KOPT-K1 (cell line): ENCODE results near the gene EDARADD.
"Not testable (repeated sequence)": the region's sequence is repeated elsewhere in the genome, so short reads cannot be mapped to it uniquely, and the experiment has no call there.

ENCODE experiments used
- H3K27ac ChIP-seq: fragments of 200-600 bp; sonication (generic); 2 replicates; pipeline ENCODE4 v1.5.1; 2016; ENCODE audit warnings: antibody characterized with exemption, mild to moderate bottlenecking, low read depth, low read length; ENCODE audit not compliant: poor library complexity, severe bottlenecking
- H3K36me3 ChIP-seq: fragments of 200-600 bp; sonication (generic); 2 replicates; pipeline ENCODE4 v1.5.1; 2017; ENCODE audit warnings: antibody characterized with exemption, mild to moderate bottlenecking, low read length, moderate library complexity; ENCODE audit not compliant: insufficient read depth
- H3K9me3 ChIP-seq: fragments of 200-600 bp; sonication (generic); 2 replicates; pipeline ENCODE4 v1.5.1; 2017; ENCODE audit warnings: antibody characterized with exemption, low read length, mild to moderate bottlenecking; ENCODE audit not compliant: insufficient read depth, poor library complexity, severe bottlenecking

The EDARADD gene

GRCh38 chr1:236450779-236451178, 56.7 kb downstream of the EDARADD start:
- no peaks in the 10 kb centered on the region for H3K9me3 ChIP-seq
- H3K27ac ChIP-seq: no peak overlapping the region

DNA sequence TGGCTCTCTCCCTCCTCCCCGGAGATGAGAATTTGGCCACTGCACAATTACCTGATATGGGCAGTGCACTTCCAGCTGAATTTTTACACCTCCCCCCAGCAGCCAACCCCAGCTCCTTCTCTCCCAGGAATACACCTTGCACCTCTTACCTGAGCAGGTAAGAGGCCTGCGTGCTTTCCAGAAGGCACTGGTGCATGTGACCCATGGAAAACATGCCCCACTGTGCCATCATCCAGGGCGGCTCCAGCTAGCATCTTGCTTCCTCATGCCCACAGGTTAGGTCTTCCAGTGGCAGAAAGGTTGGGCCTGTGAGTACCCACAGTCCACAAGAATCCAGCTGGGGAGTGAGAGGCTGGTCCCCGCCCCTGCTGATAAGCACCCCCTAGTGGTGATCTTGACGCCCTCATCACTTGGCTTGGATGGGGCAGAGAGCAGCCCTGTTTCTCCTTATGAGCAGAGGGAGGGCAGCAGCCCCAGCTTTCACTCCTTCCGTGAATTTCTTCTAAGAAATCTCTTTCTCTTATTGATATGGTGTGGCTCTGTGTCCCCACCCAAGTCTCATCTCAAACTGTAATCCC, 57.8 kb downstream of the EDARADD start:
- no peaks in the 10 kb centered on the region for H3K36me3 ChIP-seq
- H3K9me3 ChIP-seq: no peaks in the 10 kb centered on the region
- no peak overlapping the region for H3K27ac ChIP-seq

More at GRCh38 chr1:236450779-236451178, 56.7 kb downstream of the EDARADD start:
- H3K36me3 ChIP-seq: no peaks in the 10 kb centered on the region

- Histone ChIP-seq H3K27ac (no peak overlapping the region), H3K36me3 (no peaks in the 10 kb centered on the region), H3K9me3 (no peaks in the 10 kb centered on the region)
Measured at GRCh38 chr1:236455243-236455642, 61.2 kb downstream of the EDARADD start.

DNA sequence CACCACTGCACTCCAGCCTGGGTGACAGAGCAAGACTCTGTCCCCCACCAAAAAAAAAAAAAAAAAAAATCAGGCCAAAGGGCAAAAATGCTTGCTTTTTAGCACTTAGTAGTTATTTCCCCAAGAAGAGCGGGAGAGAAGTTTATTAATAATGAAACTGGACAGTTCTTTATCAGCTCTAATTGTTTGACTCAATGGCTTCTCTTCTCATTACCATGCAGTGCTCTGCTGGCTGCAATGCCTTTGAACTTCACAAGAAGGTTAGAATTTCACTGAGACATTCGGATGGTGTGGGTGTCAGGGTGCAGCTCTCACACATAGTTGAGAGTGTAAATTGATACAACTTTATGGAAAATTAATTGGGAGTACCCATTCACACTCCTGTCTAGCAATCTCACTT, 63.7 kb downstream of the EDARADD start:
- Histone ChIP-seq H3K9me3 (no peaks in the 10 kb centered on the region), H3K27ac (no peak overlapping the region), H3K36me3 (no peaks in the 10 kb centered on the region)

DNA sequence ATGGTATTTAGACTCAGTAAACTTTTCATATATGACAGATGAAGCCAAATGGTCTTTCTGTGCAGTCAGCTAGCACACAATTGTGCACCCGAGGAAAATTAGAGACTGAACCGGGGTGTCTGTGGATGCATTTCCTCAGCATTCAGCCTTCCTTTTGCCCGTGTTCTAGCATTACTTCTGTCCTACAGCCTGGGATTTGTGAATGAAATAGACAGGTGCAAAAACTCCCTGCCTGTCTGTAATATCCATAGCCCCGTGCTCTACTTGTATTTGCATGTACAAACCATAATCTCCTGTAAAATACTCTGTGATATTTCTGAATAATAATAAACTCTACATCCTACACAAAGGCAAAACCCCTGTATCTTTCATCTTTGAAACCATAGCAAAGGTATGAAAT, 64.9 kb downstream of the EDARADD start:
- no peaks in the 10 kb centered on the region for H3K36me3 ChIP-seq
- no peak overlapping the region for H3K27ac ChIP-seq
- no peaks in the 10 kb centered on the region for H3K9me3 ChIP-seq

DNA sequence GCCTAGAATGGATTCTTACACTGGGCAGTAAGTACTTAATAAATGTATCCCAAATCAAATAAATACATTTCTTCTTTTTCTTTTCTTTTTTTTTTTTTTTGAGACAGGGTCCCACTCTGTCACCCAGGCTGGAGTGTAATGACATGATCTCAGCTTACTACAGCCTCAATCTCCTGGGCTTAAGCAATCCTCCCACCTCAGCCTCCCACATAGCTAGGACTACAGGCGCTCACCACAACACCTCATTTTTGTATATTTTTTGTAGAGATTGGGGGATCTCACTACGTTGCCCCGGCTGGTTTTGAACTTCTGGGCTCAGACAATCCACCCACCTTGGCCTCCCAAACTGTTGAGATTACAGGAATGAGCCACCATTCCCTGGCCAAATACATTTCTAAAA, 66.0 kb downstream of the EDARADD start:
- H3K27ac ChIP-seq: no peak overlapping the region
- H3K36me3 ChIP-seq: no peaks in the 10 kb centered on the region
- no peaks in the 10 kb centered on the region for H3K9me3 ChIP-seq

DNA sequence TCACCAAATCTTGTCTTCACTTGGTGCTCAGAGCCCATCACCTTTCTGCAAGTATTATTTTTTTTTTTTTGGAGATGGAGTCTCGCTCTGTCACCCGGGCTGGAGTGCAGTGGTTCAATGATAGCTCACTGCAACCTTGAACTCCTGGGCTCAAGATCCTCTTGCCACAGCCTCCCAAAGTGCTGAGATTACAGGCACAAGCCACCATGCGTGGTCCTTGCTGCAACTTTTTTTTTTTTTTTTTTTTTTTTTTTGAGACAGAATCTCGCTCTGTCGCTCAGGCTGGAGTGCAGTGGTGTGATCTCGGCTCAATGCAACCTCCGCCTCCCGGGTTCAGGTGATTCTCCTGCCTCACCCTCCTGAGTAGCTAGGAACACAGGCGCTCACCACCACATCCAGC, 70.1 kb downstream of the EDARADD start:
- not testable (repeated sequence) for H3K27ac ChIP-seq, H3K9me3 ChIP-seq, H3K36me3 ChIP-seq

DNA sequence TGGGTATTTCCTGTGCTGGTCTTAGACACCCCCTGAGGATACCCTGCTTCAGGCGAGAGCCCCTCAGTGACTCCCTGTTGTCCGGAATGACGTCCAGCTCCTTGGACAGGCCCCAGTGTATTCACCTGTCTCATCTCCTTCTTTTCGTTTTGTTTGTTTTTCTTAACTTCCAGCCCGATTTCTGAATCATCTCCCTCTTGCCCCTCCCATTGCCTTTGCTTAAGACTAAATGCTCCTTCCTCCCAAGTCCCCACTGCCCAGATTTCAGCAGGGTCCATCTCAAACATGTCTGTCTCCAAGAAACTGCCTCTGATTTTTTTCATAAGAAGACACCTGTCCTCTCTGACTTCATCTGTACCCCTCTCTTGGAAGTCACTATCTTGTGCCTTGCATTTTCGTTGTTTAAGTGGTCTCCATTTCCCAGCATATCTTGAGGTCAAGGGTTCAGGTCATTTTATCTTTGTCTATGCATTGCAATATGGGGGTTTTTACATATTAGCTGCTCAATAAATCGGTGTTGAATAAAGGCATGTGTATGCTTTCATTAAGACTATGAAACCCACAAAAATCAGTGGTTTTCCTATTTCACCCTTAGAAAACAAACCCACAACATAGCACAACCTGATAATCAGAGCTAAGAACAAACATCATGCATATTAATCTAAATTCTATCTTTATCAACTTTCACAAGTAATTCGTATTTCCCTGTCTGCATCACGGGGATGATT, 71.3 kb downstream of the EDARADD start:
- H3K27ac ChIP-seq: no peak overlapping the region
- H3K36me3 ChIP-seq: no peaks in the 10 kb centered on the region
- H3K9me3 ChIP-seq: no peaks in the 10 kb centered on the region

DNA sequence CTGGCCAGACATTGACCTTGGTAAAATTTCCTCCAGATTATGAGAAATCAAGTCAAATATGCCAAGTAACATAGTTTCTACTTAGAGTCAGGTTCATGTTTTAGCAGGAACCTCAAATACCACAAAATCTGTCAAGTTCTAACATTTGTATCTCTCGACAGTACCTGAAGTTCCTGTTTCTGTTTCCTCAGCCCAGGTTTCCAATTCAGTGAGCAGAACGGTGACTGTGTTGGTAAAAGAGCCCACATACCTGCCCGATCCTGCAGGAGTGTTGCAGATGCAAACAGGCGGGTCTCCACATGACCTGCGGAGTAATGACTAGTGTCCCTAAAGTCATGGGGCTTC, 71.8 kb downstream of the EDARADD start:
- H3K27ac ChIP-seq: no peak overlapping the region
- H3K9me3 ChIP-seq: no peaks in the 10 kb centered on the region

DNA sequence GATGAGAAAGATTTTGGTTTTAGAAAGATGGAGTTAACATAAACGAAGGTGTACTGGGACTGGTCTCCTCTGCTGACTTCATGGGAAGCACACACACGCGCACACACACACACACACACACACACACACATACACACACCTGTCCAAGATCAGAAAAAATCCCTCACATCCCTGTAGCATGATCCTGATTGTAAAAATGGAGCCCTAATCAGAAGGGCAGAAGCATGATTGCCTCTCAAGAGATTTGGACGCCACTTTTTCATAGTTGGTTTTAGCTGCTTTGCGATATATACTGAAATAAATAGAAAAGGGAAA, 73.2 kb downstream of the EDARADD start:
- Histone ChIP-seq H3K27ac (no peak overlapping the region), H3K36me3 (no peaks in the 10 kb centered on the region), H3K9me3 (no peaks in the 10 kb centered on the region)

More for the DNA sequence above, 71.8 kb downstream of the EDARADD start:
- no peaks in the 10 kb centered on the region for H3K36me3 ChIP-seq

DNA sequence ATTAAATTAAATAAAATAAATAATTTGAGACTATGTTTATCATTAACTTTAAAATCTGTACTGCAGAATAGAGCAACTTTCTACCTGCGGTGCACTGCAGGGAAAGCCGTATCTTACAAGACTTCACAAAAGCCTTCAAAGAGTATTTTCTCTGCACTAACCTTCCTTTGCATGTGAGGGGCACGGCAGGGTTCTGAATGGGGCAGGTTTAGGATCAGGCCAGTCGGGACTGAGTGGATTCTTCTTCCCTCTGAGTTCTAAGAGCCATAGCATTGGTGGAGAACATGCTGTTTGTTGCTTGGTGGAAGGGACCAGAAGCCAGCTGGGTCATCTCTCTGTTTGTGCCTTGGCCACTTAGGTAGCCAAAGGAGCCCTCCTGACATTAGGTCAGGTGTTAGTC, 74.5 kb downstream of the EDARADD start:
- Histone ChIP-seq H3K36me3 (no peaks in the 10 kb centered on the region), H3K27ac (no peak overlapping the region), H3K9me3 (no peaks in the 10 kb centered on the region)

- Histone ChIP-seq H3K9me3 (no peaks in the 10 kb centered on the region), H3K27ac (no peak overlapping the region), H3K36me3 (no peaks in the 10 kb centered on the region)
Measured at GRCh38 chr1:236469466-236469865, 75.4 kb downstream of the EDARADD start.

DNA sequence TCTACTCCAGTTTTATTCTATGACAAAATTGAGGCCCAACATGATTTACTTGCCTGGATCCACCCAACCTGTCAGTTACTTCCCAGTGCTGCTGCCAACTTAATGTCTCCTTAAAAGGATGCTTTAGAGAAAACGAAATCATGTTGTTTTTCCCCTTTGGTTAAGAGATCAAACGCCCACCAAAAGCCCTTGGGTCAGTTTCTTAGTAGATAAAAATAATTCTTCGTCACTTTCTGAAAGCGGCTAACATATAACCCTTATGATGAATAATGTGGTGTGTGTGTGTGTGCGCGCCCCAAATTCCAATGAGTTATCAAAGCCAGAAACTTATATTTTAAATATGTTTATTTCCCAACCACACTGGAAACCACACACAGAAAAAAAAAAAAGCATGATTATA, 77.0 kb downstream of the EDARADD start:
- Histone ChIP-seq H3K36me3 (no peaks in the 10 kb centered on the region), H3K27ac (no peak overlapping the region), H3K9me3 (no peaks in the 10 kb centered on the region)

DNA sequence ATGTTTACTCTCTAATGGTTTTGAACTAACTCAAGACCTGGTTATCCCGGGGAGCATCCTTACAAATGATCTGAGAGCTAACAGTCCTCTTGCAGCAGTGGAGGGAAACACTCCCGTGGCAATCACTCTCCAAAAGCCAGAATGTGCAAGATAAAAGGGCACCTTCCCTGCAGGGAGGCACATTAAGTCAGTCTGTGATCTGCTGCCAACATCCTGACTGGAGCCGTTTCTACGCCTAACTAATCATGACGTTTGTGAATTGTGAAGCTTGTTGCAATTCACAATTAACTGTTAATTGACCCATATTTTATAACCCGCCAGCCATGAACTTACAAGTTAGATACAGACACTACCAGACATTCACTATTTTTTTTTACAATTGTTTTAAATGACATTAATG, 77.6 kb downstream of the EDARADD start:
- Histone ChIP-seq H3K36me3 (no peaks in the 10 kb centered on the region), H3K9me3 (no peaks in the 10 kb centered on the region), H3K27ac (no peak overlapping the region)

GRCh38 chr1:236472850-236473788, 79.0 kb downstream of the EDARADD start:
- no peaks in the 10 kb centered on the region for H3K36me3 ChIP-seq
- no peaks in the 10 kb centered on the region for H3K9me3 ChIP-seq
- no peak overlapping the region for H3K27ac ChIP-seq
